Neural cell (in vitro differentiated cells): ENCODE measurements around the gene AKAP5.

Source experiments
- CTCF ChIP-seq: fragments of 450-650 bp; IDR thresholded peaks from 2 replicates; pipeline ENCODE4 v1.5.1; 2014; ENCODE audit warnings: antibody characterized with exemption, mild to moderate bottlenecking, moderate library complexity; ENCODE audit not compliant: poor library complexity, severe bottlenecking
- EP300 ChIP-seq: fragments of 450-650 bp; conservative IDR thresholded peaks from 2 replicates; pipeline ENCODE4 v1.6.1; 2014; ENCODE audit warnings: antibody characterized with exemption, mild to moderate bottlenecking, moderate library complexity; ENCODE audit not compliant: poor library complexity, severe bottlenecking
- EZH2 ChIP-seq: fragments of 200-600, 300-800 bp; shearing (Covaris generic), sonication (generic); IDR thresholded peaks from 2 replicates; pipeline ENCODE4 v1.6.1; 2014; ENCODE audit warnings: antibody characterized with exemption, low read length, borderline replicate concordance, mild to moderate bottlenecking; ENCODE audit not compliant: insufficient read depth, poor library complexity, severe bottlenecking
- MXI1 ChIP-seq: fragments of 450-650 bp; conservative IDR thresholded peaks from 2 replicates; pipeline ENCODE4 v1.6.1; 2014; ENCODE audit warnings: antibody characterized with exemption, mild to moderate bottlenecking; ENCODE audit not compliant: poor library complexity, severe bottlenecking

GRCh38 chr14:64468451-64468850 lies 3.2 kb downstream of the AKAP5 start:
- TF ChIP-seq EZH2: no peak
- TF ChIP-seq CTCF: no peak
- TF ChIP-seq MXI1: no peak
- no peak for TF ChIP-seq EP300
